ENCODE measurements around the gene ZDHHC5. TPM values are rescaled to one million over a fixed set of nuclear protein-coding genes. Genes with fewer than 3 reads are reported as not detected.

The ZDHHC5 gene
- total and polyA plus RNA-seq, 4 donors: 28.7 to 63.2 (median 42.9) TPM

GRCh38 chr11:57638005-57638781, 29.7 kb upstream of the ZDHHC5 start:
- WGBS, 2 donors: 0 to 1% methylated on average over 45 to 47 of the region's 47 CpGs
- DNase-seq: peak; percentile 94 to 98 (median 97)

GRCh38 chr11:57638811-57639320, 29.0 kb upstream of the ZDHHC5 start:
- Histone ChIP-seq H3K4me3 (peak overlapping the region; percentile 66), H3K9ac (ENCODE audit: insufficient read depth in 1 of 2, low read length in 2 of 2) (peak overlapping the region; percentile 84 to 99), H3K27ac (ENCODE audit: low read depth in 1 of 2, low read length in 1 of 2) (peak overlapping the region in 1 of 2 donors; percentile 49), H3K36me3 (ENCODE audit: control insufficient read depth in 4 of 4, insufficient read depth in 4 of 4, low read length in 4 of 4) (peaks cover 0 to 8% (median 4%) of the 10 kb centered on the region in 4 donors), H3K27me3 (ENCODE audit: control insufficient read depth in 3 of 3, insufficient read depth in 3 of 3, low read length in 2 of 3) (no peaks in the 10 kb centered on the region), H3K4me1 (ENCODE audit: control insufficient read depth in 5 of 5, insufficient read depth in 5 of 5, low read length in 5 of 5) (peaks cover 0 to 36% (median 13%) of the 10 kb centered on the region in 5 donors), H3K9me3 (ENCODE audit: control insufficient read depth in 4 of 4, insufficient read depth in 3 of 4, low read length in 3 of 4) (no peaks in the 10 kb centered on the region)
- ATAC-seq (ENCODE audit: insufficient read depth, low FRiP score) (no peak), DNase-seq (peak in 2 of 3 donors; percentile 29 to 36)
- 0 to 2% methylated on average over 17 to 19 of the region's 19 CpGs for WGBS, 2 donors
- TF ChIP-seq CTCF (IDR thresholded peaks at IDR 0.05; ENCODE audit: control extremely low read depth, extremely low read depth): no peak

More at GRCh38 chr11:57638005-57638781, 29.7 kb upstream of the ZDHHC5 start:
- TF ChIP-seq CTCF (IDR thresholded peaks at IDR 0.05; ENCODE audit: control extremely low read depth, extremely low read depth): no peak
- H3K9ac ChIP-seq (ENCODE audit: insufficient read depth in 1 of 2, low read length in 2 of 2): peak overlapping the region; percentile 84 to 99
- H3K4me1 ChIP-seq (ENCODE audit: control insufficient read depth in 5 of 5, insufficient read depth in 5 of 5, low read length in 5 of 5): peaks cover 0 to 30% (median 11%) of the 10 kb centered on the region in 5 donors
- peak overlapping the region; percentile 69 to 72 for H3K27ac ChIP-seq (ENCODE audit: low read depth in 1 of 2, low read length in 1 of 2)
- no peaks in the 10 kb centered on the region for H3K27me3 ChIP-seq (ENCODE audit: control insufficient read depth in 3 of 3, insufficient read depth in 3 of 3, low read length in 2 of 3)
- H3K36me3 ChIP-seq (ENCODE audit: control insufficient read depth in 4 of 4, insufficient read depth in 4 of 4, low read length in 4 of 4): peaks cover 0 to 7% (median 2%) of the 10 kb centered on the region in 4 donors
- no peaks in the 10 kb centered on the region for H3K9me3 ChIP-seq (ENCODE audit: control insufficient read depth in 4 of 4, insufficient read depth in 3 of 4, low read length in 3 of 4)
- H3K4me3 ChIP-seq: peak overlapping the region; percentile 66
- ATAC-seq (ENCODE audit: insufficient read depth, low FRiP score): peak; percentile 87

- Histone ChIP-seq H3K27ac (ENCODE audit: low read depth in 1 of 2, low read length in 1 of 2) (peak overlapping the region in 1 of 2 donors; percentile 49), H3K36me3 (ENCODE audit: control insufficient read depth in 4 of 4, insufficient read depth in 4 of 4, low read length in 4 of 4) (peaks cover 0 to 9% (median 4%) of the 10 kb centered on the region in 4 donors), H3K4me3 (peak overlapping the region; percentile 66), H3K27me3 (ENCODE audit: control insufficient read depth in 3 of 3, insufficient read depth in 3 of 3, low read length in 2 of 3) (no peaks in the 10 kb centered on the region), H3K9ac (ENCODE audit: insufficient read depth in 1 of 2, low read length in 2 of 2) (peak overlapping the region in 1 of 2 donors; percentile 99), H3K4me1 (ENCODE audit: control insufficient read depth in 5 of 5, insufficient read depth in 5 of 5, low read length in 5 of 5) (peaks cover 0 to 42% (median 13%) of the 10 kb centered on the region in 5 donors), H3K9me3 (ENCODE audit: control insufficient read depth in 4 of 4, insufficient read depth in 3 of 4, low read length in 3 of 4) (no peaks in the 10 kb centered on the region)
- no peak for TF ChIP-seq CTCF (IDR thresholded peaks at IDR 0.05; ENCODE audit: control extremely low read depth, extremely low read depth)
- DNase-seq (peak; percentile 94 to 97 (median 96)), ATAC-seq (ENCODE audit: insufficient read depth, low FRiP score) (no peak)
- 3 to 11% methylated on average over 14 to 15 of the region's 15 CpGs for WGBS, 2 donors
These were observed 28.4 kb upstream of the ZDHHC5 start for GRCh38 chr11:57639321-57640067.
